GM10266 (cell line): ENCODE measurements around the gene RASGRF2.
"Not testable (repeated sequence)": the region's sequence is repeated elsewhere in the genome, so short reads cannot be mapped to it uniquely, and the experiment has no call there.

Experiments
- DNase-seq: peaks from one replicate; pipeline ENCODE4 v3.0.0; 2012; ENCODE audit errors: extremely low spot score
- TF ChIP-seq, protein P1 (sequence below): IDR thresholded peaks from 2 replicates; pipeline ENCODE4 v1.5.1; 2012; ENCODE audit warnings: mild to moderate bottlenecking, low read depth; ENCODE audit not compliant: control insufficient read depth, insufficient read depth; ENCODE audit errors: missing control alignments

RASGRF2 gene

DNA sequence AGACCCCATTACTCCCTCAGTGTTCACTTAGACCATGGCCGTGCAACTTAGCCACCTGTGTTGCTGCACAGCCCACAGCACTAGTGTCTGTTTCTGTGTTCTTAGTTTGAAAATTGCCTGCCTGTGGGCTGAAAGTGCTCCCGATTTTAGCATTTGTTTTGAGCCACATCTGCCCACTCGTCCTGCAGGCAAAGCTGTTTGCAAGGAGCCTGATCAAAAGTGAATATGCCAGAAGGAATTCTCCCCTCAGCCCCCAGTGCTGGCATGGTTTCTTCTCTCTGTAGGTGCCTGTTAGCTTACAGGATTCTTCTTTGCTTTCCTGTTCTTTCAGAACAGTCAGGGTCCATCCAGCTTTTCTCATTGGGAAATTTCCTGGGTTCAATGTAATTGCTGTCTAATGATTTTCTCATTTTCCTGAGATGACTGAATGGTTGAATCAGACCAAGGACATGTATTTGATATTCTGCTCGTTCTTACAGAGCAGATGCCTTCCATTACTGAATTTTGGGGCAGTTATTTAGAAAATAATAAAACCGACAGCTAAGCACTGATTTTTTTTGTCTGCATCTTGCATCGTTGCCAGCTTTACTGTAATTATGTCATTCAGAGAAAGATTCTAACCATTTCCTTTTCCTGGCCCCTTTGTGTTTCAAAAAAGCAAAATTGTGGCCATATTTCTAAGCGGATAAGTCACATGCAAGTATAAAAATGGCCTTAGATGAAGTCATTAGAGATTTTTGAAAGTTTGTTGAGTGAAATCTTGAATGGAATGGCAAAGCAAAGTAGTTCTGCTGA is 161.9 kb downstream of the RASGRF2 start:
- no peak for DNase-seq
- TF ChIP-seq, protein P1, sequence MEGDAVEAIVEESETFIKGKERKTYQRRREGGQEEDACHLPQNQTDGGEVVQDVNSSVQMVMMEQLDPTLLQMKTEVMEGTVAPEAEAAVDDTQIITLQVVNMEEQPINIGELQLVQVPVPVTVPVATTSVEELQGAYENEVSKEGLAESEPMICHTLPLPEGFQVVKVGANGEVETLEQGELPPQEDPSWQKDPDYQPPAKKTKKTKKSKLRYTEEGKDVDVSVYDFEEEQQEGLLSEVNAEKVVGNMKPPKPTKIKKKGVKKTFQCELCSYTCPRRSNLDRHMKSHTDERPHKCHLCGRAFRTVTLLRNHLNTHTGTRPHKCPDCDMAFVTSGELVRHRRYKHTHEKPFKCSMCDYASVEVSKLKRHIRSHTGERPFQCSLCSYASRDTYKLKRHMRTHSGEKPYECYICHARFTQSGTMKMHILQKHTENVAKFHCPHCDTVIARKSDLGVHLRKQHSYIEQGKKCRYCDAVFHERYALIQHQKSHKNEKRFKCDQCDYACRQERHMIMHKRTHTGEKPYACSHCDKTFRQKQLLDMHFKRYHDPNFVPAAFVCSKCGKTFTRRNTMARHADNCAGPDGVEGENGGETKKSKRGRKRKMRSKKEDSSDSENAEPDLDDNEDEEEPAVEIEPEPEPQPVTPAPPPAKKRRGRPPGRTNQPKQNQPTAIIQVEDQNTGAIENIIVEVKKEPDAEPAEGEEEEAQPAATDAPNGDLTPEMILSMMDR = no peak

DNA sequence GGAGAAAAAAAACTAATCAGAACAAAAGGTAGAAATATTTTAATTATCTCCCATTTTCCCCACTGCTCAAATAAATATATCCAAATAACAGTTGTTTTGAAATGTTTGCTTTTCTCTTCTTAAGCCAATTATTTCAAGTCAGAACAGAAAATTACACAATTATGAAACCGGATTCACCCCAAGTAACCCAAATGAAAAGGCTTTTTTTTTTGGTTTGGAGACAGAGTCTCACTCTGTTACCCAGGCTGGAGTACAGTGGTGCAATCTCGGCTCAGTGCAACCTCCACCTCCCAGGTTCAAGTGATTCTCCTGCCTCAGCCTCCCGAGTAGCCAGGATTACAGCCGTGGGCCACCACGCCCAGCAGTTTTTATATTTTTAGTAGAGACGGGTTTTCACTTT is 164.5 kb downstream of the RASGRF2 start:
- not testable (repeated sequence) for DNase-seq

DNA sequence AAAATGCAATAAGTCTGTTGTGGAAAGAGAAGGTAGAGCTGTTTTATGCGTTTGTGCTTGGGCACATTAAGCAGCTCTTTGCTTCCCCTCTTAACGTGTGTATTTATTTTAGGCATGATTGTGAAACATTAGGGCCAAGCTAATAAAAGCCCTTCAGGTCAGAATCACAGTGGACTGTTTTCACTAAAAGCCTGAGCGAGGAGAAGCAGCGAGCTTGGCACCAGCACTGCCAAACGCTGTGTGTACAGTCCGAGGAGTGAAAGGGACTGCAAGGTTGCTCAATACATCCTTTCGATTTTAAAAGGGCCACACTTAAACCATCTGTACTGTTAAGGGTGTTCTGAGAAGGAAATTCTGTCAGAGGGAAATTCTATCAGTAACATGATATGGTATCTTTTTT is 165.8 kb downstream of the RASGRF2 start:
- TF ChIP-seq, protein P1 = no peak
- DNase-seq = no peak

DNA sequence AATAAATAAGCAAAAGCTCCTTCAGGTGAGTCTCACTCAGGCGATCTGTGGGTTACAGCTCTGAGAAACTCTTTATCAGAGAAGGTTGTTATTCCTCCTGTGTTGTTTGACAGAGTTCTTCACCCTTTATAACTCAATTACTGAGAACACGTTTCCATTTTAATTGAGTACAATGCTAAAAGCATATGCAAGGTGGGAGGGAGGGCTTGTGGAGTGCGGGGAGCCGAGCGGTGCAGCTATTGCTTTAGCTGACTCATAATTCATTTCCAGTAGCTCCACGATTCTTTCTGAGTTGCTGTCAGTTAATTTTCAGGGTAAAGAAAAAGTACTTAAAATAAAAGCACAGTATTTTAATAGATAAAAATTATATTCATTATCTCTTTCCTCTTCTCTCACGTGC is 168.3 kb downstream of the RASGRF2 start:
- TF ChIP-seq, protein P1 = no peak
- no peak for DNase-seq

DNA sequence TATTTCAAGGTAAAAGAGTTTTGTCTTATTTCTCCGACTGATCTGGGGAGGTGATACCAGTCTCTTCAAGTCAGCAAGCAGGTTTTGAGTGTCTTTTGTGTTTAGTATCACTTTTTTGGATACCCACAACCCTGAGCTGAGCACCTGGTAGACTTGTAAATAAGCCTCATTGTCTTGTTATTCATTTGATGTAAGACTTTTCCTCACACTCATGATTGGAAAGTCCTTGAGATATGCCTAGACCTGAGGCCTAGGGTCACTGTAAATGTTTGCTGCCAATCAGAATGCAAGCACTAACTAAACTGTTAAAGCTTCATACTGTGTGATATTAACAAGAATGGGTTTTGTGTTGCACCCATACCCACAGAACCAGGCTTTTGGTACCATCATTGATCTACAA is 172.2 kb downstream of the RASGRF2 start:
- TF ChIP-seq, protein P1 = no peak
- DNase-seq = no peak

DNA sequence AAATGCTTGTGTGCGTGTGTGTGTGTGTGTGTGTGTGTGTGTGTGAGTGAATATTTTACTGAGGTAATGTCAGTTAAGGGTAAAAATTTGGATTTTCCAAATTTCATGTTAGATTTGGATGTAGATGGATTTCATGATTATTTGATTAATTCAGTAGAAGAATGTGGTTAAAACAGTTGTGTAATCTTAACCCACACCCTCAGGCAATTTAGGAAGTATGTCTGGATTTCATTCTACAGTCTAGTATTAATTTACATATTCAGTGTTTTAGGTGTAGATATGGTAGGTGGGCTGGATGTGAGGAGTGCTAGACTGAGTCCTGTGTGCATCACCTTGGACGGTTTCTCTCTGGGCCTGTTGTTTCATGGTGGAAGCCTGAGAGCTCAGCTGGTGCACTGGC is 173.9 kb downstream of the RASGRF2 start:
- TF ChIP-seq, protein P1 = no peak
- no peak for DNase-seq

DNA sequence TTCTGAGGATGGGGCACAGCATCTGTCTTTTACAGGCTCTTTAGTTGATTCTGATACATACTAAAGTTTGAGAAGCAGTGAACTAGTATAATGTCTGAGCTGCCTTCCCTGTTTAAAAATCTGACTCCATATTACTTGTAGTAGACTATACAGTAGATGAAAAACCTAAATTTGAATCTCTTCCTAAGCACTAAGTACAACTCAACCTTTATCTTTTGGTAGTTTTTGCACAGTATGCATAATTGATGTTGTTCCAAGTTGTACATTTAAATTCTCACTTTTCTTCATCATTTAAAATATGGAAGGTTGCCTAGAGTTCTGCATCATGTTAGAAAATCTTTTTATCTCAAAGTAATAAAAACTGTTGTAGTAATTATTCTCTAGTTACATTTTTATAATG is 174.4 kb downstream of the RASGRF2 start:
- DNase-seq = no peak
- TF ChIP-seq, protein P1 = no peak

DNA sequence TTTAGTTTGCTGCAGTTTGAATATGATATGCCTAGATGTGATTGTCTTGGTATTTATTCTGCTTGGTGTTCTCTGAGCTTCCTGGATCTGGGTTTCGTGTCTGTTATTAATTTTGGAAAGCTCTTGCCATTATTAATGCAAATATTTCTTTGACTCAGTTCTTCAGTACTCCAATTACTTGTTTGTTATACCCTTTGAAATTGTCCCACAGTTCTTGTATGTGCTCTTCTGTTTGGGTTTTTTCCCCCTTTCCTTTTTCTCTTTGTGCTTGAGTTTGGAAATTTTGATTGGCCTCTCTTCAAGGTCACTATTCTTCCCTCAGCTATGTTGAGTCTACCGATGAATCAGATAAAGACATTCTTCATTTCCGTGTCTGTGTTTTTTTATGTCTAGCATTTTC is 176.4 kb downstream of the RASGRF2 start:
- DNase-seq = no peak
- TF ChIP-seq, protein P1 = no peak
